ENCODE data around the gene SPAG7.

SPAG7 gene

DNA sequence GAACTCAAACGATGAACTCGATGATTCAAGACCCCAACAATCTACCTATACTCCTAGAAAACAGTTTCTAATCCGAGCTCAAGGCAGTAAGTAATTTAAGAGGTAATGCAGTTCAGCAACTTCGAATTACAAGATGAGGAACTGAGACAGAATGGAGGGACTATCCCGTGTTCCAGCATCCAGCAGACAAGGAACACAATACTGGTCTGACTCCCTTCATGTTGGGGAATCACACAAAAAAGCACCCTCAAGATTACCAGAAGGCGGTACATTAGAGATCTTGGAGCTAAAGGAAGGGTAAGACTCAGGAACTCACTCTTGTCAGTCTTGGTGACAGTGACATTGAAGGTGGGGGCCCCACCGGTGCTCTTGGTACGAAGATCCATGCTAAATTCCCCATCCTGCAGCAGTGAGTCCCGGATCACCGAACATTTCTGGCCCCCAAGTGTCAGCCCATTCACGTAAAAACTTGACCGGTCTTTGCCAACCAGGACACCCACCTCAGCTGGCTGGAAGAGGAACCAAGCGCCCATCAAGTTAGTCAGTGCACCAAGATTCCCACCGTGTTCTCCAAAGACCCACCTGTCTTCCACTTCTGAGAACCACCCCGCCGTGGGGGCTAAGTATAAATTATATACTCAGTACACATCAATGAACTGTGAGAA lies 21.2 kb downstream of the SPAG7 start:
- H3K36me3 ChIP-seq (ENCODE audit: control insufficient read depth in 5 of 5, insufficient read depth in 5 of 5, low read length in 5 of 5), result peaks cover 0 to 49% (median 44%) of the 10 kb centered on the region in 5 donors
- no peaks in the 10 kb centered on the region for H3K9me3 ChIP-seq (ENCODE audit: control insufficient read depth in 5 of 5, low read length in 5 of 5)
- H3K27ac ChIP-seq (ENCODE audit: low read depth, low read length), result peak overlapping the region; percentile 96
- no peaks in the 10 kb centered on the region for H3K27me3 ChIP-seq (ENCODE audit: control insufficient read depth in 5 of 5, insufficient read depth in 4 of 5, low read length in 5 of 5)
- peak overlapping the region in 4 of 5 donors; percentile 63 to 81 (median 71) for H3K9ac ChIP-seq (ENCODE audit: low read length in 5 of 5)
- H3K4me3 ChIP-seq (ENCODE audit: low read depth in 1 of 5, low read length in 5 of 5), result peak overlapping the region; percentile 78 to 99 (median 89)
- H3K4me1 ChIP-seq (ENCODE audit: control insufficient read depth in 5 of 5, insufficient read depth in 5 of 5, low read length in 5 of 5), result peaks cover 3 to 56% (median 47%) of the 10 kb centered on the region in 5 donors

DNA sequence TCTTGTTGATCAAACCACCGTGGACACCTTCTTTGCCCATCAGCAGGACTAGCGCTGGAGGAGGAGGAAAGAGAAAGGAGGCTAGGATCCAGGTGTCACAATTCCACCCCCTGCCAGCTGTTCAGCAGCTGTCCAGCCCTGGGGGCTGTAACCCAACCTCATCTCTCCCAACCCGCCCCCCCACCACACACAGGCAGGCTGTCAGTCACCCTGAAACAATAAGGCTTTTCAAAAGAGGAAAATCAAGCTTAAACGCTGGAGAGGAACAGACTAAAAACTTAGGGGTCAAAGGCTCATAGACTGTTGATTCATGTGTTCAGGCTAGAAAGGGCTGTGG lies 21.7 kb downstream of the SPAG7 start:
- Histone ChIP-seq H3K4me1 (ENCODE audit: control insufficient read depth in 5 of 5, insufficient read depth in 5 of 5, low read length in 5 of 5) (peaks cover 3 to 61% (median 50%) of the 10 kb centered on the region in 5 donors), H3K4me3 (ENCODE audit: low read depth in 1 of 5, low read length in 5 of 5) (peak overlapping the region in 3 of 5 donors; percentile 84 to 99 (median 95))

DNA sequence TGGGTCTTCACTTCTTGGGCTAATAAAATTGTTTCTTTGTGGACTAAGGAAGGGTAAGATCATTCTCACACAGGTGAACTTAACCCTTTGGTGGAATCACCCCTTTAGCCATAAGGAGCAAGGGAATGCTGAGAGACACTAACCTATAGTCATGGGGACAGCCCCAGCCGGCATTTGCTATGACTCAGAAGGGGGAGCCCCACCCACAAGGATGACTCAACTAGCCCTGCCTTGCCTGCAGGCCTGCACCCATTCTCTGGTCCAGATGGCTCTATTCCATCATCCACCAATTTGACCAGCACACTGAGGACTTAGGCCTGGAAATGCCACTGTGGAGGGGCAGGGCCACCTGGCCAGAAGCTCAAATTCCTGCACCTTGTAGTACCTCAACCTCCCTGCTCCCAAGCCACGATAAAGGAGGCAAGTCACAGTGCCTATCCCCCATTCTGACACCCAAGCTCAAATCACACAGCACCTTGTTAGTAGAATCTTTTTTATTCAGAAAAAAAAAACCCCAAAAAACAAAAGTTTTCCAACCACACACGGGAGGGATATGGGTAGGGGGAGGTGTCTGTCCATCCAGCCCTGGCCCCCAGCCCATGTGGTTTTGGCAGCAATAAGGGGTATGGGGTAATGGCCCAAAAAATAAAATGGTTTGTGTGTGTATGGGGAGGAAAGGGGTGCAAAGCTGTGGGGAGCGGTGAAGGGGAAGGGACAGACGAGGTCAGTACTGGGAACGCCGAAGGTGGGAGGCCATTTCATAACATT lies 22.3 kb downstream of the SPAG7 start:
- Histone ChIP-seq H3K36me3 (ENCODE audit: control insufficient read depth in 5 of 5, insufficient read depth in 5 of 5, low read length in 5 of 5) (peaks cover 0 to 49% (median 44%) of the 10 kb centered on the region in 5 donors), H3K4me1 (ENCODE audit: control insufficient read depth in 5 of 5, insufficient read depth in 5 of 5, low read length in 5 of 5) (peaks cover 4 to 61% (median 49%) of the 10 kb centered on the region in 5 donors), H3K4me3 (ENCODE audit: low read depth in 1 of 5, low read length in 5 of 5) (peak overlapping the region in 3 of 5 donors; percentile 30 to 95 (median 31)), H3K27ac (ENCODE audit: low read depth, low read length) (peak overlapping the region; percentile 96), H3K27me3 (ENCODE audit: control insufficient read depth in 5 of 5, insufficient read depth in 4 of 5, low read length in 5 of 5) (no peaks in the 10 kb centered on the region), H3K9ac (ENCODE audit: low read length in 5 of 5) (peak overlapping the region; percentile 31 to 81 (median 52)), H3K9me3 (ENCODE audit: control insufficient read depth in 5 of 5, low read length in 5 of 5) (no peaks in the 10 kb centered on the region)

More for the DNA sequence above, 21.7 kb downstream of the SPAG7 start:
- Histone ChIP-seq H3K9me3 (ENCODE audit: control insufficient read depth in 5 of 5, low read length in 5 of 5) (no peaks in the 10 kb centered on the region), H3K9ac (ENCODE audit: low read length in 5 of 5) (peak overlapping the region in 3 of 5 donors; percentile 27 to 81 (median 63)), H3K36me3 (ENCODE audit: control insufficient read depth in 5 of 5, insufficient read depth in 5 of 5, low read length in 5 of 5) (peaks cover 0 to 49% (median 44%) of the 10 kb centered on the region in 5 donors), H3K27me3 (ENCODE audit: control insufficient read depth in 5 of 5, insufficient read depth in 4 of 5, low read length in 5 of 5) (no peaks in the 10 kb centered on the region), H3K27ac (ENCODE audit: low read depth, low read length) (peak overlapping the region; percentile 96)

DNA sequence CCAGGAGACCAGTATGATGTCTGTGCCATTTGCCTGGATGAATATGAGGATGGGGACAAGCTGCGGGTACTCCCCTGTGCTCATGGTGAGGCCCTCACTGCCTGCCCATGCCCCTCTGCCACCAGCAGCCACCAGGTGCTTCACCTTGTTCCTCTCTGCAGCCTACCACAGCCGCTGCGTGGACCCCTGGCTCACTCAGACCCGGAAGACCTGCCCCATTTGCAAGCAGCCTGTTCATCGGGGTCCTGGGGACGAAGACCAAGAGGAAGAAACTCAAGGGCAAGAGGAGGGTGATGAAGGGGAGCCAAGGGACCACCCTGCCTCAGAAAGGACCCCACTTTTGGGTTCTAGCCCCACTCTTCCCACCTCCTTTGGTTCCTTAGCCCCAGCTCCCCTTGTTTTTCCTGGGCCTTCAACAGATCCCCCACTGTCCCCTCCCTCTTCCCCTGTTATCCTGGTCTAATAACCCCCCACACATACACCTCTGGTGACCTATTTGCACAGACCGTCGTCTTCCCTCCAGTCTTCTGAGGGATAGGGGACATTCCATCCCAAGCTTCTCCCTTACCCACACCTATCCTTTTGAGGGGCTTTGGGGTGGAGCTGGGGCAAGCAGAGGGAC lies 23.0 kb downstream of the SPAG7 start:
- Histone ChIP-seq H3K9ac (ENCODE audit: low read length in 5 of 5) (peak overlapping the region; percentile 31 to 81 (median 52)), H3K9me3 (ENCODE audit: control insufficient read depth in 5 of 5, low read length in 5 of 5) (no peaks in the 10 kb centered on the region), H3K27ac (ENCODE audit: low read depth, low read length) (peak overlapping the region; percentile 96), H3K4me3 (ENCODE audit: low read depth in 1 of 5, low read length in 5 of 5) (peak overlapping the region in 1 of 5 donors; percentile 30), H3K4me1 (ENCODE audit: control insufficient read depth in 5 of 5, insufficient read depth in 5 of 5, low read length in 5 of 5) (peaks cover 9 to 58% (median 45%) of the 10 kb centered on the region in 5 donors), H3K36me3 (ENCODE audit: control insufficient read depth in 5 of 5, insufficient read depth in 5 of 5, low read length in 5 of 5) (peaks cover 0 to 49% (median 44%) of the 10 kb centered on the region in 5 donors), H3K27me3 (ENCODE audit: control insufficient read depth in 5 of 5, insufficient read depth in 4 of 5, low read length in 5 of 5) (no peaks in the 10 kb centered on the region)

DNA sequence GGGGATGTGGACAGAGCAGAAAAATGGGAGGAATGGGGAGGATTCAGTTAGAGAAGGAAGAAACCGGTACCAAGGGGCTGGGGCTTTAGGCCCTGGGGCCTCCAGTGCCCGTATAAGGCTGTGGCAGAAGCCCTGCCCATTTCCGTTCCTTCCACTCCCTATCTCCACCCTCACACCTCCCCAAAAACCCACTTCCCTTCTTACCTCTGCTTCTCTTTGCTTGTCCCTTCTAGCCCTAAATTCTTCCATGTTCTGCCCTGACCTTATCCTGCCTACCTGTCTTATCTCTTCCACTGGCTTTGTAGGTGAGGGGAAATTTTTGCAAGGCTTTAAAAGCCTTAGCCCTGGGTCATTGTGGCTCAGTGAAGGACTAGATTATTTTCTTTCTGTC lies 23.5 kb downstream of the SPAG7 start:
- Histone ChIP-seq H3K27me3 (ENCODE audit: control insufficient read depth in 5 of 5, insufficient read depth in 4 of 5, low read length in 5 of 5) (no peaks in the 10 kb centered on the region), H3K36me3 (ENCODE audit: control insufficient read depth in 5 of 5, insufficient read depth in 5 of 5, low read length in 5 of 5) (peaks cover 0 to 49% (median 44%) of the 10 kb centered on the region in 5 donors), H3K9me3 (ENCODE audit: control insufficient read depth in 5 of 5, low read length in 5 of 5) (no peaks in the 10 kb centered on the region), H3K4me3 (ENCODE audit: low read depth in 1 of 5, low read length in 5 of 5) (no peak overlapping the region), H3K27ac (ENCODE audit: low read depth, low read length) (peak overlapping the region; percentile 96), H3K4me1 (ENCODE audit: control insufficient read depth in 5 of 5, insufficient read depth in 5 of 5, low read length in 5 of 5) (peaks cover 10 to 61% (median 50%) of the 10 kb centered on the region in 5 donors), H3K9ac (ENCODE audit: low read length in 5 of 5) (peak overlapping the region in 1 of 5 donors; percentile 52)

DNA sequence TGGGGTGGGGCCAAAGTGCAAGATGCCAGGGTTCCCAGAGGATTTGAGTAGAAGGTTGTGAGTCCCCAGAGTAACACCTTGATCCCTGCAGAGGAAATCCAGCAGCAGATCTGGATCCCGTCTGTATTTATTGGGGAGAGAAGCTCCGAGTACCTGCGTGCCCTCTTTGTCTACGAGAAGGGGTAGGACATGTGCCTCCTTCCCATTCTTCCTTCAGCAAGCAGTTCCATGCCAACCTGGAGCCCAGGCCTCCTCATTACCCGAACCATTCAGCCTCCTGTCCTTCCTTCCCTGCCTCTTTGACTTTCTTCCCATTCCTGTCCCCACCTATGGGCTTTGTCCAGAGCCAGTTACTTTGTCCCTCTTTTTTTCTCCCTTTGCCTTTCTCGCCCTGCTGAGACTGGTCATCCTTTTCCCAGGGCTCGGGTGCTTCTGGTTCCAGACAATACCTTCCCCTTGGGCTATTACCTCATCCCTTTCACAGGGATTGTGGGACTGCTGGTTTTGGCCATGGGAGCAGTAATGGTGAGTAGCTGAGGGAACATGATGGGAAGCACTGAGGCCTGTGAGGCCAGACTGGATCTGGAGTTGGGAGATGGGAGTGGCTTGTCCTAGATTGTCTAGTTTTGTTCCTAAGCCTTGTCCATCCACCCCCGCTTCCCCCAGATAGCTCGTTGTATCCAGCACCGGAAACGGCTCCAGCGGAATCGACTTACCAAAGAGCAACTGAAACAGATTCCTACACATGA lies 24.7 kb downstream of the SPAG7 start:
- peaks cover 14 to 73% (median 60%) of the 10 kb centered on the region in 5 donors for H3K4me1 ChIP-seq (ENCODE audit: control insufficient read depth in 5 of 5, insufficient read depth in 5 of 5, low read length in 5 of 5)
- peak overlapping the region in 4 of 5 donors; percentile 26 to 52 (median 34) for H3K9ac ChIP-seq (ENCODE audit: low read length in 5 of 5)
- peaks cover 0 to 55% (median 51%) of the 10 kb centered on the region in 5 donors for H3K36me3 ChIP-seq (ENCODE audit: control insufficient read depth in 5 of 5, insufficient read depth in 5 of 5, low read length in 5 of 5)
- peak overlapping the region; percentile 96 for H3K27ac ChIP-seq (ENCODE audit: low read depth, low read length)
- H3K4me3 ChIP-seq (ENCODE audit: low read depth in 1 of 5, low read length in 5 of 5), result no peak overlapping the region
- H3K9me3 ChIP-seq (ENCODE audit: control insufficient read depth in 5 of 5, low read length in 5 of 5), result no peaks in the 10 kb centered on the region
- H3K27me3 ChIP-seq (ENCODE audit: control insufficient read depth in 5 of 5, insufficient read depth in 4 of 5, low read length in 5 of 5), result no peaks in the 10 kb centered on the region

DNA sequence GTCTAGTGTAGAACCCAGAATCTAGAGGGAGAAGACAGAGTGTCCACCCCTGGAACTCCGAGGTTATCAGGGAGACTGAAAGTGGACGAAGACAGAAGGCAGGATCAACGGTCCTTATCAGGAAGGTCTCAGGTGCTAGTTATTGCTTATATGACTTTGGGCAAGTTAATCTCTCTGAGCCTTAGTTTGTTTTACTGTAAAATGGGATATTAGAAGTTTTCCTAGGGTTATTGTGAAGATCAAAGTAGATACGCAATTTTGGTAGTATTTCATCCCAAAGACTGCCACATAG lies 26.4 kb downstream of the SPAG7 start:
- no peaks in the 10 kb centered on the region for H3K27me3 ChIP-seq (ENCODE audit: control insufficient read depth in 5 of 5, insufficient read depth in 4 of 5, low read length in 5 of 5)
- peak overlapping the region; percentile 89 to 90 (median 90) for H3K4me3 ChIP-seq (ENCODE audit: low read depth in 1 of 5, low read length in 5 of 5)
- peaks cover 0 to 64% (median 62%) of the 10 kb centered on the region in 5 donors for H3K36me3 ChIP-seq (ENCODE audit: control insufficient read depth in 5 of 5, insufficient read depth in 5 of 5, low read length in 5 of 5)
- no peaks in the 10 kb centered on the region for H3K9me3 ChIP-seq (ENCODE audit: control insufficient read depth in 5 of 5, low read length in 5 of 5)
- peak overlapping the region; percentile 93 for H3K27ac ChIP-seq (ENCODE audit: low read depth, low read length)
- H3K9ac ChIP-seq (ENCODE audit: low read length in 5 of 5), result peak overlapping the region in 4 of 5 donors; percentile 93 to 98 (median 97)
- H3K4me1 ChIP-seq (ENCODE audit: control insufficient read depth in 5 of 5, insufficient read depth in 5 of 5, low read length in 5 of 5), result peaks cover 14 to 64% (median 51%) of the 10 kb centered on the region in 5 donors

DNA sequence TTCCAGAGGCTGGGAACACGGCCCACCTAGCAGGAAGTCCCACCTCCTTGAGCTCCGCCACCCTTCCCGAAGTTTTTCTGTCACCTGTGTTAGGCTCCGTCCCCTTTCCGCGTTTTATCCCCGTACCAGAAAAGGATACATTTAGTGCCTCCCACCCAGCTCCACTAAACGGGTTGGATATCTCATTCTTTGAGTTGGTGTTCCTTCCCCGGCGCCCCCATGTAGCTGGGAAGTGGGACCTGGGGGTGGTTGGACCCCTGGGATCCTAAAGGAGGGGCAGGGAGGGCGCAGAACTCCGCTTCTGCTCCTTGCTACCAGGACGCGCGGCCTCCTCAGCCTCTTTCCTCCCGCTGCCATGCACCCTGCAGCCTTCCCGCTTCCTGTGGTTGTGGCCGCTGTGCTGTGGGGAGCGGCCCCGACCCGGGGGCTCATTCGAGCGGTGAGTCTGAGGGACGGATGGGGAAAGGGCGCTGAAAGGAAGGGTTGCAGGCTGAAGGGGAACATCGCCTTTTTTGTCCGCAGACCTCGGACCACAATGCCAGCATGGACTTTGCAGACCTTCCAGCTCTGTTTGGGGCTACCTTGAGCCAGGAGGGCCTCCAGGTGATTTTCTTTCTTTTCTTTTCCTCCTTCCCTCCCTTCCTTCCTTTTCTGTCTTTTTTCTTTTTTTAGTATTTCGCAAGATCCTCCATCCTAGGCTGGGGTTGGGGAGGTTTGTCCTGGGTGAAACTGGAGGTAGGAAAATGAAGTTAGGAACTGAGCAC lies 26.9 kb downstream of the SPAG7 start:
- peaks cover 11 to 59% (median 46%) of the 10 kb centered on the region in 5 donors for H3K4me1 ChIP-seq (ENCODE audit: control insufficient read depth in 5 of 5, insufficient read depth in 5 of 5, low read length in 5 of 5)

More for the DNA sequence above, 26.9 kb downstream of the SPAG7 start:
- peak overlapping the region; percentile 81 to 98 (median 97) for H3K9ac ChIP-seq (ENCODE audit: low read length in 5 of 5)
- no peaks in the 10 kb centered on the region for H3K27me3 ChIP-seq (ENCODE audit: control insufficient read depth in 5 of 5, insufficient read depth in 4 of 5, low read length in 5 of 5)
- no peaks in the 10 kb centered on the region for H3K9me3 ChIP-seq (ENCODE audit: control insufficient read depth in 5 of 5, low read length in 5 of 5)
- H3K4me3 ChIP-seq (ENCODE audit: low read depth in 1 of 5, low read length in 5 of 5), result peak overlapping the region; percentile 89 to 90 (median 90)
- peak overlapping the region; percentile 93 for H3K27ac ChIP-seq (ENCODE audit: low read depth, low read length)
- H3K36me3 ChIP-seq (ENCODE audit: control insufficient read depth in 5 of 5, insufficient read depth in 5 of 5, low read length in 5 of 5), result peaks cover 0 to 64% (median 62%) of the 10 kb centered on the region in 5 donors
